ENCODE data around the gene C1orf159. TPM values are rescaled to one million over a fixed set of nuclear protein-coding genes. Genes with fewer than 3 reads are reported as not detected.

The C1orf159 gene
- total RNA-seq, 1 donor from 2014 or later = 20.2 TPM

GRCh38 chr1:1055841-1056736 is 59.8 kb downstream of the C1orf159 start:
- DNase-seq (ENCODE audit: low read depth) = no peak
- H3K4me3 ChIP-seq (ENCODE audit: low read depth, low read length) = no peak overlapping the region
- TF ChIP-seq CTCF (conservative IDR thresholded peaks at IDR 0.05; ENCODE audit: low read depth, low read length) = no peak

- no peak for TF ChIP-seq CTCF (conservative IDR thresholded peaks at IDR 0.05; ENCODE audit: low read depth, low read length)
- no peak for DNase-seq (ENCODE audit: low read depth)
- no peak overlapping the region for H3K4me3 ChIP-seq (ENCODE audit: low read depth, low read length)
These were observed 60.9 kb downstream of the C1orf159 start for GRCh38 chr1:1054971-1055370.

GRCh38 chr1:1054099-1054700 is 61.7 kb downstream of the C1orf159 start:
- no peak for DNase-seq (ENCODE audit: low read depth)
- TF ChIP-seq CTCF (conservative IDR thresholded peaks at IDR 0.05; ENCODE audit: low read depth, low read length) = no peak
- no peak overlapping the region for H3K4me3 ChIP-seq (ENCODE audit: low read depth, low read length)

- DNase-seq (ENCODE audit: low read depth) = no peak
- H3K4me3 ChIP-seq (ENCODE audit: low read depth, low read length) = no peak overlapping the region
- no peak for TF ChIP-seq CTCF (conservative IDR thresholded peaks at IDR 0.05; ENCODE audit: low read depth, low read length)
These were observed 62.2 kb downstream of the C1orf159 start for GRCh38 chr1:1053682-1054081.

- no peak overlapping the region for H3K4me3 ChIP-seq (ENCODE audit: low read depth, low read length)
- TF ChIP-seq CTCF (conservative IDR thresholded peaks at IDR 0.05; ENCODE audit: low read depth, low read length) = no peak
- DNase-seq (ENCODE audit: low read depth) = no peak
These were observed 62.9 kb downstream of the C1orf159 start for GRCh38 chr1:1053022-1053421.

- DNase-seq (ENCODE audit: low read depth) = no peak
- H3K4me3 ChIP-seq (ENCODE audit: low read depth, low read length) = no peak overlapping the region
- no peak for TF ChIP-seq CTCF (conservative IDR thresholded peaks at IDR 0.05; ENCODE audit: low read depth, low read length)
These were observed 63.7 kb downstream of the C1orf159 start for GRCh38 chr1:1052003-1052840.
